ENCODE data around the gene RAB5B. TPM values are rescaled to one million over a fixed set of nuclear protein-coding genes. Genes with fewer than 3 reads are reported as not detected.
A peak's percentile ranks its signal among the peaks of the same experiment; 100 is the strongest.

The RAB5B gene
- total and polyA plus RNA-seq, 12 donors = 35.3 to 137 (median 115) TPM

- intact Hi-C loops (cut with DNase I) = loop anchor here in 7 of 10 donors (1.0 to 5.0 kb wide), 11 partner anchors 45 to 115 kb away; partner anchors contain the start of genes DNAJC14 (in 5 of the 7), RPS26 (in 2 of the 7) and RAB5B (in 1 of the 7)
- H3K27ac ChIP-seq = peak overlapping the region; percentile 88 to 99 (median 96)
- peak; percentile 84 to 91 for DNase-seq
- H3K4me1 ChIP-seq = peaks cover 4 to 57% (median 37%) of the 10 kb centered on the region in 9 donors
- H3K4me3 ChIP-seq = peak overlapping the region; percentile 69 to 100 (median 85)
- ATAC-seq = peak; percentile 87 to 93 (median 92)
- TF ChIP-seq CTCF (IDR thresholded peaks at IDR 0.05) = peak; percentile 50 to 92 (median 79)
- H3K36me3 ChIP-seq = peaks cover 0 to 28% (median 0%) of the 10 kb centered on the region in 9 donors
- no peaks in the 10 kb centered on the region for H3K9me3 ChIP-seq
- WGBS, 2 donors = 0 to 1% methylated on average over 42 of the region's 42 CpGs
- H3K27me3 ChIP-seq = no peaks in the 10 kb centered on the region
Observed at GRCh38 chr12:55926738-55927587, 46.9 kb upstream of the RAB5B start.

- DNase-seq (peak; percentile 74 to 85), ATAC-seq (peak; percentile 64 to 83 (median 68))
- Histone ChIP-seq H3K27ac (peak within 1 kb of the TSS; percentile 88 to 99 (median 96)), H3K4me1 (peaks cover 4 to 60% (median 37%) of the 10 kb centered on the region in 9 donors), H3K27me3 (no peaks in the 10 kb centered on the region), H3K9me3 (no peaks in the 10 kb centered on the region), H3K36me3 (peaks cover 0 to 19% (median 0%) of the 10 kb centered on the region in 9 donors), H3K4me3 (peak within 1 kb of the TSS; percentile 69 to 100 (median 85))
- intact Hi-C loops (cut with DNase I) = loop anchor here in 7 of 10 donors (1.0 to 5.0 kb wide), 11 partner anchors 44 to 114 kb away; partner anchors contain the start of genes DNAJC14 (in 5 of the 7), RPS26 (in 2 of the 7) and RAB5B (in 1 of the 7)
- 7 to 8% methylated on average over 49 of the region's 49 CpGs for WGBS, 2 donors
- TF ChIP-seq CTCF (IDR thresholded peaks at IDR 0.05) = peak in 2 of 9 donors; percentile 10 to 14
Observed at GRCh38 chr12:55927588-55928502, 46.0 kb upstream of the RAB5B start, which contains the start of gene PYM1. TSS of gene PYM1 (minus strand) at chr12:55927894. CDS start at chr12:55927761, 133 bp downstream.

- peak; percentile 11 to 24 for DNase-seq
- intact Hi-C loops (cut with DNase I) = loop anchor here in 7 of 10 donors (5.0 kb wide), 6 partner anchors 43 to 113 kb away; partner anchors contain the start of genes DNAJC14 (in 2 of the 7), RAB5B (in 1 of the 7) and RPS26 (in 1 of the 7)
- H3K27me3 ChIP-seq = no peaks in the 10 kb centered on the region
- peak overlapping the region in 8 of 10 donors; percentile 6 to 99 (median 91) for H3K27ac ChIP-seq
- ATAC-seq = no peak
- peaks cover 0 to 7% (median 0%) of the 10 kb centered on the region in 9 donors for H3K36me3 ChIP-seq
- WGBS, 2 donors = 56 to 61% methylated on average over 8 of the region's 8 CpGs
- H3K9me3 ChIP-seq = no peaks in the 10 kb centered on the region
- peak overlapping the region in 1 of 10 donors; percentile 8 for H3K4me3 ChIP-seq
- no peak for TF ChIP-seq CTCF (IDR thresholded peaks at IDR 0.05)
- H3K4me1 ChIP-seq = peaks cover 4 to 68% (median 37%) of the 10 kb centered on the region in 9 donors
Observed at GRCh38 chr12:55929306-55929791, 44.5 kb upstream of the RAB5B start.
